GM23338 (cell line): ENCODE measurements around the gene IL12B. TPM values are rescaled to one million over a fixed set of nuclear protein-coding genes. Genes with fewer than 3 reads are reported as not detected.

ENCODE experiments used
- ATAC-seq: fragments of 200-7000 bp; cut with Tn5 transposase; 3 replicates; pipeline ENCODE4 v1.9.1; 2020
- DNase-seq: peaks from one replicate; pipeline ENCODE4 v3.0.0-alpha.2; 2015; ENCODE audit warnings: low spot score
- H2AFZ ChIP-seq: fragments of 200-600 bp; sonication (generic); 2 replicates; pipeline ENCODE4 v1.8.0; 2016; ENCODE audit warnings: antibody characterized with exemption, mild to moderate bottlenecking, moderate library complexity
- H3F3A ChIP-seq: fragments of 200-600 bp; sonication (generic); replicated peaks from 2 replicates; pipeline ENCODE4 v1.8.0; 2017; ENCODE audit warnings: antibody characterized with exemption, mixed run types, low read depth
- H3K27ac ChIP-seq: fragments of 200-600 bp; sonication (generic); 2 replicates; pipeline ENCODE4 v1.6.1; 2016; ENCODE audit warnings: low read depth
- H3K27me3 ChIP-seq: fragments of 200-600 bp; sonication (generic); 2 replicates; pipeline ENCODE4 v1.8.0; 2016; ENCODE audit warnings: mild to moderate bottlenecking, mixed run types, moderate library complexity; ENCODE audit not compliant: insufficient read depth
- H3K36me3 ChIP-seq: fragments of 200-600 bp; sonication (generic); 2 replicates; pipeline ENCODE4 v1.8.0; 2016; ENCODE audit warnings: mild to moderate bottlenecking; ENCODE audit not compliant: insufficient read depth
- H3K4me1 ChIP-seq: fragments of 200-600 bp; sonication (generic); 2 replicates; pipeline ENCODE4 v1.8.0; 2016; ENCODE audit warnings: mild to moderate bottlenecking, moderate library complexity; ENCODE audit not compliant: insufficient read depth
- H3K4me2 ChIP-seq: fragments of 200-600 bp; sonication (generic); 2 replicates; pipeline ENCODE4 v1.7.1; 2017; ENCODE audit warnings: mixed run types
- H3K4me3 ChIP-seq: fragments of 200-600 bp; sonication (generic); 2 replicates; pipeline ENCODE4 v1.6.1; 2016; ENCODE audit warnings: mixed run types
- H3K79me2 ChIP-seq: fragments of 200-600 bp; sonication (generic); replicated peaks from 2 replicates; pipeline ENCODE4 v1.8.0; 2017; ENCODE audit warnings: mild to moderate bottlenecking; ENCODE audit not compliant: insufficient read depth
- H3K9me2 ChIP-seq: fragments of 200-600 bp; sonication (generic); 2 replicates; pipeline ENCODE4 v1.8.0; 2017; ENCODE audit not compliant: insufficient read depth
- H4K20me1 ChIP-seq: fragments of 200-600 bp; sonication (generic); replicated peaks from 2 replicates; pipeline ENCODE4 v1.8.0; 2017; ENCODE audit warnings: mild to moderate bottlenecking; ENCODE audit not compliant: insufficient read depth
- H3K27ac Mint-ChIP-seq: 2 replicates; pipeline ENCODE4 v1.8.0; 2020; ENCODE audit warnings: inconsistent platforms, mild to moderate bottlenecking, moderate library complexity, mixed read lengths
- H3K27me3 Mint-ChIP-seq: 3 replicates; pipeline ENCODE4 v1.8.0; 2022; ENCODE audit warnings: low read depth, mild to moderate bottlenecking, moderate library complexity, mixed read lengths, inconsistent platforms; ENCODE audit not compliant: insufficient read depth, poor library complexity
- H3K36me3 Mint-ChIP-seq: 3 replicates; pipeline ENCODE4 v1.8.0; 2021; ENCODE audit warnings: low read depth, mild to moderate bottlenecking, inconsistent platforms, moderate library complexity, mixed read lengths
- H3K4me1 Mint-ChIP-seq: 3 replicates; pipeline ENCODE4 v1.8.0; 2020; ENCODE audit warnings: mild to moderate bottlenecking, inconsistent platforms, mixed read lengths
- H3K4me3 Mint-ChIP-seq: 3 replicates; pipeline ENCODE4 v1.8.0; 2021; ENCODE audit warnings: moderate library complexity, mild to moderate bottlenecking, inconsistent platforms, mixed read lengths
- H3K9me3 Mint-ChIP-seq: 3 replicates; pipeline ENCODE4 v1.8.0; 2020; ENCODE audit warnings: moderate library complexity, mild to moderate bottlenecking, inconsistent platforms, mixed read lengths
- EZH2 ChIP-seq: fragments of 200-600 bp; sonication (generic); IDR thresholded peaks from one replicate; pipeline ENCODE4 v1.8.0; 2017; ENCODE audit warnings: antibody characterized with exemption, mild to moderate bottlenecking, low read depth; ENCODE audit not compliant: unreplicated experiment
- EZH2phosphoT487 ChIP-seq: fragments of 200-600 bp; sonication (generic); IDR thresholded peaks from one replicate; pipeline ENCODE4 v1.8.1; 2018; ENCODE audit warnings: antibody characterized with exemption; ENCODE audit not compliant: unreplicated experiment
- JUNB ChIP-seq: IDR thresholded peaks from one replicate; pipeline ENCODE4 v1.6.1; 2016; ENCODE audit warnings: antibody characterized with exemption; ENCODE audit not compliant: unreplicated experiment
- NANOG ChIP-seq: IDR thresholded peaks from 2 replicates; pipeline ENCODE4 v1.6.1; 2016; ENCODE audit warnings: antibody characterized with exemption, borderline replicate concordance
- POLR2AphosphoS5 ChIP-seq: IDR thresholded peaks from 2 replicates; pipeline ENCODE4 v1.6.1; 2016; ENCODE audit warnings: antibody characterized with exemption, low read depth
- ZNF114 ChIP-seq: fragments of 250-450 bp; sonication (Bioruptor Pico); IDR thresholded peaks from 2 replicates; pipeline ENCODE4 v1.5.0; 2020; ENCODE audit warnings: mild to moderate bottlenecking, moderate library complexity
- ZNF331 ChIP-seq: fragments of 250-450 bp; sonication (Bioruptor Pico); IDR thresholded peaks from 2 replicates; pipeline ENCODE4 v1.5.0; 2020; ENCODE audit warnings: low read depth, mild to moderate bottlenecking, moderate library complexity
- polyA plus RNA-seq: library from polyadenylated mRNA; unstranded; fragments of >200 nt; fragmentation: Nextera tagmentation; extraction: Ambion mirVana; gene quantifications from 2 replicates; pipeline ENCODE4 v1.2.1, GENCODE V29; 2016
- total RNA-seq: library from RNA; depleted of rRNA; stranded (reverse); fragments of >200 nt; shearing (Covaris generic); gene quantifications from 2 replicates; pipeline ENCODE4 v1.2.3, GENCODE V29; 2014
- TF ChIP-seq, protein P1 (sequence below): IDR thresholded peaks from one replicate; pipeline ENCODE4 v1.6.1; 2018; ENCODE audit warnings: antibody characterized with exemption; ENCODE audit not compliant: unreplicated experiment
- TF ChIP-seq, protein P2 (sequence below): IDR thresholded peaks from 2 replicates; pipeline ENCODE4 v1.6.1; 2016; ENCODE audit warnings: antibody characterized with exemption

The IL12B gene
- total and polyA plus RNA-seq, 2 experiments from 2014 or later, result not detected

DNA sequence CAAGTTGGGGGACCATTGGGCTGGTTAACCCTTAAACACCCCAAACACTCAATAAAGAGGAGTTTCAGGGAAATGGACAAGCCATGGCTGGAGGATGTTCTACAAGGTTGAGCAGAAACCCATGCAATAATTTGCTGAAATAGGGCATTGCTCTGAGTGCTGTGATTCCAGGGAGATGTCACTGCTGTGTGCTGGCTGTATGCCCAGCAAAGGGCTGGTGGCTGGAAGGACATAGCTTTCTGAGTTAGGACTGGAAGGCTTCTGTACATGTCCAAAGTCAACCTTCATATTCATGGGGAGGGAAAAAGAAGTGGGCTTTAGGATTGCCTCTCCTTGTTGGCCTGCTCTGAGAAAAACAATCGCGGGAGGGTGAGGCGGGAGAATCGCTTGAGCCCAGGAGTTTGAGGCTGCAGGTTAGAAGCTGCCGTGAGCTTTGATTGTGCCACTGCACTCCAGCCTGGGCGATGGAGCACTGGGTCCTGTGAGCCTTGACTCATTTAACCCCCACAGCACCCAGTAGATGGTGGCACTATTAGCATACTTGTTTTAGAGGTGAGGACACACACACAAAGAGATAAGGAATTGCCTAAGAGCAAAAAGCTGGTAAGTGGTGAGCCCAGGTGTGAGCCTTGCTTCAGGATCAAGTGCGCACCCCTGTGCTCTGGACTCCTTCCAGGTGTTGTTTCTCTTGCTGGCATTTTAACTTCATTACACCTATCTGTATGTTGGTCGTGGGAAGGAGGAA, 20.4 kb downstream of the IL12B start (continued):
- TF ChIP-seq, protein P1, sequence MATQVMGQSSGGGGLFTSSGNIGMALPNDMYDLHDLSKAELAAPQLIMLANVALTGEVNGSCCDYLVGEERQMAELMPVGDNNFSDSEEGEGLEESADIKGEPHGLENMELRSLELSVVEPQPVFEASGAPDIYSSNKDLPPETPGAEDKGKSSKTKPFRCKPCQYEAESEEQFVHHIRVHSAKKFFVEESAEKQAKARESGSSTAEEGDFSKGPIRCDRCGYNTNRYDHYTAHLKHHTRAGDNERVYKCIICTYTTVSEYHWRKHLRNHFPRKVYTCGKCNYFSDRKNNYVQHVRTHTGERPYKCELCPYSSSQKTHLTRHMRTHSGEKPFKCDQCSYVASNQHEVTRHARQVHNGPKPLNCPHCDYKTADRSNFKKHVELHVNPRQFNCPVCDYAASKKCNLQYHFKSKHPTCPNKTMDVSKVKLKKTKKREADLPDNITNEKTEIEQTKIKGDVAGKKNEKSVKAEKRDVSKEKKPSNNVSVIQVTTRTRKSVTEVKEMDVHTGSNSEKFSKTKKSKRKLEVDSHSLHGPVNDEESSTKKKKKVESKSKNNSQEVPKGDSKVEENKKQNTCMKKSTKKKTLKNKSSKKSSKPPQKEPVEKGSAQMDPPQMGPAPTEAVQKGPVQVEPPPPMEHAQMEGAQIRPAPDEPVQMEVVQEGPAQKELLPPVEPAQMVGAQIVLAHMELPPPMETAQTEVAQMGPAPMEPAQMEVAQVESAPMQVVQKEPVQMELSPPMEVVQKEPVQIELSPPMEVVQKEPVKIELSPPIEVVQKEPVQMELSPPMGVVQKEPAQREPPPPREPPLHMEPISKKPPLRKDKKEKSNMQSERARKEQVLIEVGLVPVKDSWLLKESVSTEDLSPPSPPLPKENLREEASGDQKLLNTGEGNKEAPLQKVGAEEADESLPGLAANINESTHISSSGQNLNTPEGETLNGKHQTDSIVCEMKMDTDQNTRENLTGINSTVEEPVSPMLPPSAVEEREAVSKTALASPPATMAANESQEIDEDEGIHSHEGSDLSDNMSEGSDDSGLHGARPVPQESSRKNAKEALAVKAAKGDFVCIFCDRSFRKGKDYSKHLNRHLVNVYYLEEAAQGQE, result no peak
- TF ChIP-seq EZH2, result no peak

DNA sequence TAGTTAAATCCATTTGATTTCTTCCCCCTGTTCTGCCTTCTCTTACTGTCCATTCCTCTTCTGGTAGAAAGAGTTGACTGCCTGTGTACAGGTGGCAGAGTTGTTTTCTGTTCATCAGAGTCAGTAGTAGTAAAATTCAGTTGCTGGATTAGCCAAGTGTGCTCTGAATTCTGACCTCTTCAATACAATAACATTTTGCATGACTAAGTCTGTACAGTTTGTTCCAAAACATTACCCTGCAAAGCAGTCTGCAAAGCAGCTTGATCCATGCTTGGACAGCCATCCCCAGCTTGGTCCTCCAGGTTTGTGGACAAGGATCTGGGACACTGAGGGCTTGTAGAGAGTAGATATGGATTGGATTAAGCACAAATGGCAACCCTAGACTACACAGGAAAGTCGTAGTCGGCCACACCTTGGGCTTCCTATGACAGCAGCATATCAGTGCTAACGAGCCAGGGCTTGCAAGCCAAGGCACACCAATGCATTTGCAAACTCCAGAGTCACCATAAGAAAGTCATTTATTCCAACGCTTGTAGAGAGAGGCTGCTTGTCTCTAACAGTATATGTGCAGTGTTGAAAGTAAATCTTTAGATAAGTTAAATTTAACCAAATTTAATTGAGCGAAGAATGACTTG, 25.2 kb downstream of the IL12B start:
- ATAC-seq (no peak), DNase-seq (no peak)
- Histone ChIP-seq H3K27me3 (peaks cover 10% of the 10 kb centered on the region), H3K79me2 (no peaks in the 10 kb centered on the region), H3K9me2 (no peaks in the 10 kb centered on the region), H3K36me3 (0 out of 2 replicates have a peak, but pooled peaks cover 11% of the 10 kb centered on the region), H4K20me1 (no peaks in the 10 kb centered on the region), H3K4me2 (no peak overlapping the region), H3K27ac (no peak overlapping the region), H3K4me1 (peaks cover 8% of the 10 kb centered on the region; the same call in 1 of the 2 replicates), H2AFZ (no peak overlapping the region), H3F3A (no peaks in the 10 kb centered on the region), H3K4me3 (no peak overlapping the region)
- Mint-ChIP-seq H3K27ac (no peak overlapping the region), H3K9me3 (peaks cover 35% of the 10 kb centered on the region), H3K4me1 (peaks cover 10% of the 10 kb centered on the region), H3K27me3 (peaks cover 14% of the 10 kb centered on the region), H3K36me3 (peaks cover 18% of the 10 kb centered on the region), H3K4me3 (no peak overlapping the region)
- TF ChIP-seq, protein P2, sequence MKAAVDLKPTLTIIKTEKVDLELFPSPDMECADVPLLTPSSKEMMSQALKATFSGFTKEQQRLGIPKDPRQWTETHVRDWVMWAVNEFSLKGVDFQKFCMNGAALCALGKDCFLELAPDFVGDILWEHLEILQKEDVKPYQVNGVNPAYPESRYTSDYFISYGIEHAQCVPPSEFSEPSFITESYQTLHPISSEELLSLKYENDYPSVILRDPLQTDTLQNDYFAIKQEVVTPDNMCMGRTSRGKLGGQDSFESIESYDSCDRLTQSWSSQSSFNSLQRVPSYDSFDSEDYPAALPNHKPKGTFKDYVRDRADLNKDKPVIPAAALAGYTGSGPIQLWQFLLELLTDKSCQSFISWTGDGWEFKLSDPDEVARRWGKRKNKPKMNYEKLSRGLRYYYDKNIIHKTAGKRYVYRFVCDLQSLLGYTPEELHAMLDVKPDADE, result no peak
- TF ChIP-seq ZNF114 (CRISPR knock-in tag) (no peak), EZH2phosphoT487 (no peak), POLR2AphosphoS5 (no peak), ZNF331 (CRISPR knock-in tag) (no peak), NANOG (no peak), EZH2 (no peak), JUNB (no peak)
